GM10847 (cell line): ENCODE data around the gene EPS8L3.

Source experiments
- POLR2A ChIP-seq: IDR thresholded peaks from 2 replicates; pipeline ENCODE4 v1.6.1; 2011; ENCODE audit not compliant: insufficient read length; ENCODE audit errors: extremely low read depth

Gene EPS8L3

GRCh38 chr1:109799445-109799844, 35.7 kb upstream of the EPS8L3 start:
- TF ChIP-seq POLR2A, result no peak

GRCh38 chr1:109796484-109797302, 33.0 kb upstream of the EPS8L3 start:
- no peak for TF ChIP-seq POLR2A

- TF ChIP-seq POLR2A, result no peak
These were observed 30.8 kb upstream of the EPS8L3 start for GRCh38 chr1:109794319-109795132.

- no peak for TF ChIP-seq POLR2A
These were observed 30.0 kb upstream of the EPS8L3 start for GRCh38 chr1:109793486-109794318.

- TF ChIP-seq POLR2A, result no peak
These were observed 29.4 kb upstream of the EPS8L3 start for GRCh38 chr1:109793089-109793485.

- TF ChIP-seq POLR2A, result no peak
These were observed 28.5 kb upstream of the EPS8L3 start for GRCh38 chr1:109792056-109792831.

GRCh38 chr1:109791495-109792043, 27.8 kb upstream of the EPS8L3 start:
- TF ChIP-seq POLR2A, result no peak

- no peak for TF ChIP-seq POLR2A
These were observed 27.2 kb upstream of the EPS8L3 start for GRCh38 chr1:109790735-109791494.

- no peak for TF ChIP-seq POLR2A
These were observed 26.6 kb upstream of the EPS8L3 start for GRCh38 chr1:109790329-109790728.

- no peak for TF ChIP-seq POLR2A
These were observed 25.9 kb upstream of the EPS8L3 start for GRCh38 chr1:109789551-109790180.

GRCh38 chr1:109788695-109789521, 25.2 kb upstream of the EPS8L3 start:
- no peak for TF ChIP-seq POLR2A

GRCh38 chr1:109787845-109788601, 24.3 kb upstream of the EPS8L3 start:
- TF ChIP-seq POLR2A, result no peak
